HCT116 (cell line): ENCODE measurements around the gene KRTAP12-2. TPM values are rescaled to one million over a fixed set of nuclear protein-coding genes. Genes with fewer than 3 reads are reported as not detected.
"Not testable (repeated sequence)": the region's sequence is repeated elsewhere in the genome, so short reads cannot be mapped to it uniquely, and the experiment has no call there.

Experiments used
- ATAC-seq: fragments of 200-7000 bp; cut with Tn5 transposase; 2 replicates; pipeline ENCODE4 v1.9.1; 2020; ENCODE audit warnings: mild to moderate bottlenecking, moderate library complexity
- BruUV-seq: library from RNA; stranded (reverse); fragments of 400-500 nt; replicated peaks from 2 replicates; lab custom pipeline; 2021; lab: Mats Ljungman, UMichigan
- CTCF ChIA-PET: fragments of 300-600 bp; sonication (Branson Sonifier 250); formaldehyde crosslinking; loops from one replicate; lab custom pipeline; 2021; ENCODE audit warnings: antibody characterized with exemption; lab: Charles Lee
- POLR2A ChIA-PET: fragments of 300-600, 350-600 bp; sonication (Branson Sonifier 250); formaldehyde crosslinking; loops from one replicate; lab custom pipeline; 2021; ENCODE audit warnings: antibody characterized with exemption; lab: Charles Lee
- RAD21 ChIA-PET, 2 experiments: fragments of 300-600 bp; sonication (Branson Sonifier 250); formaldehyde crosslinking; loops; one replicate each; lab custom pipeline; 2023; ENCODE audit warnings: low total read pairs in 2 of 2; ENCODE audit not compliant: uncharacterized antibody in 2 of 2, unreplicated experiment in 2 of 2, low non-redundant PET in 1 of 2; lab: Charles Lee
- DNase-seq: peaks from one replicate; pipeline ENCODE4 v3.0.0-alpha.2; 2010; ENCODE audit warnings: low read depth, low spot score
- H2AFZ ChIP-seq: fragments of 200-600 bp; shearing (Covaris generic), sonication (generic); 2 replicates; pipeline ENCODE4 v1.6.1; 2017; ENCODE audit warnings: low read depth, mixed run types, mixed read lengths, antibody characterized with exemption, low read length; ENCODE audit not compliant: poor library complexity, severe bottlenecking
- H3K27ac ChIP-seq: 2 replicates; pipeline ENCODE4 v1.5.1; 2012; ENCODE audit warnings: low read depth, low read length
- H3K27me3 ChIP-seq: fragments of 200-600 bp; sonication (generic); 2 replicates; pipeline ENCODE4 v1.6.1; 2016; ENCODE audit warnings: mixed run types, low read length, mixed read lengths; ENCODE audit not compliant: insufficient read depth
- H3K36me3 ChIP-seq, 2 experiments: fragments of 200-500 bp in 1 of 2; fragments of 200-600 bp in 1 of 2; sonication (Bioruptor generic) in 1 of 2; sonication (generic) in 1 of 2; 2 replicates each; pipeline versions ENCODE4 v1.5.1 to v1.6.1; 2014 to 2016; ENCODE audit warnings: low read length in 2 of 2, inconsistent platforms in 1 of 2, mixed read lengths in 1 of 2, mixed run types in 1 of 2; ENCODE audit not compliant: insufficient read depth in 2 of 2, control insufficient read depth in 1 of 2
- H3K4me1 ChIP-seq, 2 experiments: fragments of 200-600 bp in 1 of 2; sonication (generic) in 1 of 2; 2 replicates each; pipeline versions ENCODE4 v1.5.1 to v1.6.1; 2012 to 2017; ENCODE audit warnings: low read length in 2 of 2, inconsistent platforms in 1 of 2, mild to moderate bottlenecking in 1 of 2, mixed read lengths in 1 of 2, mixed run types in 1 of 2, moderate library complexity in 1 of 2; ENCODE audit not compliant: insufficient read depth in 2 of 2, control insufficient read depth in 1 of 2
- H3K4me2 ChIP-seq: fragments of 200-600 bp; sonication (generic); 2 replicates; pipeline ENCODE4 v1.6.1; 2017; ENCODE audit warnings: mixed run types, low read length, mixed read lengths
- H3K4me3 ChIP-seq, 2 experiments: fragments of 200-600 bp in 1 of 2; sonication (generic) in 1 of 2; replicated peaks in 1 of 2; 2 replicates each; pipeline ENCODE4 v1.5.1; 2011 to 2016; ENCODE audit warnings: low read length in 2 of 2, control low read depth in 1 of 2, low read depth in 1 of 2, mild to moderate bottlenecking in 1 of 2, mixed read lengths in 1 of 2, mixed run types in 1 of 2
- H3K79me2 ChIP-seq: fragments of 200-600 bp; sonication (generic); 2 replicates; pipeline ENCODE4 v1.6.1; 2017; ENCODE audit warnings: mild to moderate bottlenecking, mixed run types, low read length, moderate library complexity, mixed read lengths; ENCODE audit not compliant: insufficient read depth
- H3K9ac ChIP-seq: fragments of 200-600 bp; sonication (generic); 2 replicates; pipeline ENCODE4 v1.6.1; 2016; ENCODE audit warnings: low read length, mixed read lengths
- H3K9me2 ChIP-seq: fragments of 200-600 bp; sonication (generic), shearing (Covaris generic); 2 replicates; pipeline ENCODE4 v1.6.1; 2017; ENCODE audit warnings: mixed run types, mild to moderate bottlenecking, moderate library complexity; ENCODE audit not compliant: insufficient read depth
- H3K9me3 ChIP-seq, 2 experiments: fragments of 200-500 bp in 1 of 2; fragments of 200-600 bp in 1 of 2; sonication (Bioruptor generic) in 1 of 2; sonication (generic) in 1 of 2; 2 replicates each; pipeline ENCODE4 v1.6.1; 2014 to 2017; ENCODE audit warnings: low read length in 2 of 2, mixed read lengths in 2 of 2, inconsistent platforms in 1 of 2, low read depth in 1 of 2, mild to moderate bottlenecking in 1 of 2, mixed run types in 1 of 2, moderate library complexity in 1 of 2; ENCODE audit not compliant: control insufficient read depth in 1 of 2, insufficient read depth in 1 of 2
- H4K20me1 ChIP-seq: fragments of 200-600 bp; sonication (generic), shearing (Covaris generic); 2 replicates; pipeline ENCODE4 v1.6.1; 2017; ENCODE audit warnings: mixed run types, mild to moderate bottlenecking, moderate library complexity; ENCODE audit not compliant: insufficient read depth
- CBX3 ChIP-seq: IDR thresholded peaks from 2 replicates; pipeline ENCODE4 v1.6.1; 2012; ENCODE audit warnings: low read depth
- CTCF ChIP-seq, 3 experiments: fragments of 200-600 bp in 1 of 3; sonication (generic) in 1 of 3; IDR thresholded peaks in 2 of 3; conservative IDR thresholded peaks in 1 of 3; 2 replicates each; pipeline ENCODE4 v1.5.1; 2012 to 2017; ENCODE audit warnings: low read depth in 2 of 3, low read length in 2 of 3, antibody characterized with exemption in 1 of 3, borderline replicate concordance in 1 of 3, control low read depth in 1 of 3, mild to moderate bottlenecking in 1 of 3, mixed read lengths in 1 of 3, mixed run types in 1 of 3, moderate library complexity in 1 of 3; ENCODE audit not compliant: insufficient read depth in 1 of 3
- ELF1 ChIP-seq: IDR thresholded peaks from 2 replicates; pipeline ENCODE4 v1.6.1; 2012; ENCODE audit warnings: low read depth, borderline replicate concordance
- EZH2 ChIP-seq: fragments of 200-600 bp; sonication (generic); IDR thresholded peaks from 2 replicates; pipeline ENCODE4 v1.6.1; 2017; ENCODE audit warnings: antibody characterized with exemption, mixed run types
- JUND ChIP-seq: IDR thresholded peaks from 2 replicates; pipeline ENCODE4 v1.6.1; 2012
- MAX ChIP-seq: IDR thresholded peaks from 2 replicates; pipeline ENCODE4 v1.6.1; 2012
- RAD21 ChIP-seq: IDR thresholded peaks from 2 replicates; pipeline ENCODE4 v1.6.1; 2012; ENCODE audit warnings: low read depth, mild to moderate bottlenecking
- REST ChIP-seq: IDR thresholded peaks from 2 replicates; pipeline ENCODE4 v1.6.1; 2012; ENCODE audit warnings: low read depth
- SIN3A ChIP-seq: IDR thresholded peaks from 2 replicates; pipeline ENCODE4 v1.6.1; 2012; ENCODE audit warnings: low read depth
- ZBTB33 ChIP-seq: IDR thresholded peaks from 2 replicates; pipeline ENCODE4 v1.6.1; 2011; ENCODE audit warnings: mild to moderate bottlenecking, low read length, moderate library complexity; ENCODE audit not compliant: insufficient replicate concordance; ENCODE audit errors: extremely low read depth
- ZFX ChIP-seq: fragments of 450-650 bp; IDR thresholded peaks from 2 replicates; pipeline ENCODE4 v1.6.1; 2017
- intact Hi-C: fragments of 100-400 bp; cut with micrococcal nuclease; formaldehyde crosslinking; loops from 2 replicates; pipeline ENCODE4 v1.10.0; 2022
- total RNA-seq: library from RNA; stranded (reverse); gene quantifications from one replicate; pipeline ENCODE4 v1.2.1, GENCODE V29; 2021; ENCODE audit not compliant: unreplicated experiment

Gene KRTAP12-2
- total RNA-seq, 1 experiment from 2014 or later = not detected

GRCh38 chr21:44639331-44639655, 27.4 kb downstream of the KRTAP12-2 start:
- Histone ChIP-seq H3K79me2 (no peaks in the 10 kb centered on the region), H3K36me3 (no peaks in the 10 kb centered on the region), H3K4me1 (no peaks in the 10 kb centered on the region), H3K4me2 (no peak overlapping the region), H3K27ac (no peak overlapping the region), H3K27me3 (peaks cover 6% of the 10 kb centered on the region; the same call in 1 of the 2 replicates), H4K20me1 (no peaks in the 10 kb centered on the region), H3K4me3 (no peak overlapping the region), H3K9me3 (peaks cover 6 to 8% of the 10 kb centered on the region in 2 experiments; a peak in 2 of 4 replicates), H3K9me2 (no peaks in the 10 kb centered on the region), H2AFZ (no peak overlapping the region), H3K9ac (no peak overlapping the region)
- no TSS peak for BruUV-seq
- ChIA-PET RAD21 (no interaction called here), POLR2A (no interaction called here), CTCF (no interaction called here)
- TF ChIP-seq CTCF (IDR thresholded peaks at IDR 0.05 in 2 of 3, conservative IDR thresholded peaks at IDR 0.05 in 1 of 3; ENCODE audit: borderline replicate concordance in 1 of 3, insufficient read depth in 1 of 3, low read depth in 2 of 3, low read length in 2 of 3) = no peak
- no peak for TF ChIP-seq MAX
- no peak for TF ChIP-seq JUND
- TF ChIP-seq ZFX = no peak
- no peak for TF ChIP-seq ELF1
- no peak for TF ChIP-seq CBX3
- no peak for TF ChIP-seq EZH2
- TF ChIP-seq RAD21 = no peak
- no peak for TF ChIP-seq SIN3A
- no peak for TF ChIP-seq REST
- no peak for TF ChIP-seq ZBTB33
- intact Hi-C loops = no loop called here
- ATAC-seq (no peak), DNase-seq (no peak)

GRCh38 chr21:44638506-44639330, 28.0 kb downstream of the KRTAP12-2 start:
- H3K4me2 ChIP-seq, H3K79me2 ChIP-seq, H3K4me3 ChIP-seq, CTCF ChIA-PET, H3K4me1 ChIP-seq, POLR2A ChIA-PET, DNase-seq, H4K20me1 ChIP-seq, H3K27me3 ChIP-seq, ATAC-seq, intact Hi-C loops, H3K27ac ChIP-seq, H3K9ac ChIP-seq, RAD21 ChIA-PET, BruUV-seq, H3K36me3 ChIP-seq, H3K9me3 ChIP-seq, H3K9me2 ChIP-seq, H2AFZ ChIP-seq: not testable (repeated sequence)
